Naive thymus-derived CD4-positive, alpha-beta T cell (primary cell): Measurements from ENCODE around the gene TLE1. TPM values are rescaled to one million over a fixed set of nuclear protein-coding genes. Genes with fewer than 3 reads are reported as not detected.
"Not testable (repeated sequence)": the region's sequence is repeated elsewhere in the genome, so short reads cannot be mapped to it uniquely, and the experiment has no call there.

Experiments
- ATAC-seq: fragments of 150-1000 bp; cut with Tn5 transposase; 2 replicates; pipeline ENCODE4 v1.10.0; 2021; ENCODE audit warnings: mild to moderate bottlenecking, moderate library complexity
- CTCF ChIA-PET: fragments of 350-600 bp; sonication (Branson Sonifier 250); formaldehyde crosslinking; loops from one replicate; lab custom pipeline; 2021; ENCODE audit warnings: antibody characterized with exemption; lab: Charles Lee
- POLR2A ChIA-PET: fragments of 350-600 bp; sonication (Branson Sonifier 250); formaldehyde crosslinking; loops from one replicate; lab custom pipeline; 2021; ENCODE audit warnings: antibody characterized with exemption, inconsistent platforms; lab: Charles Lee
- DNase-seq, 9 donors: peaks; one replicate each; pipeline versions ENCODE4 v3.0.0 to v3.0.0-alpha.2; 2020 to 2022; ENCODE audit warnings: mixed read lengths in 1 of 9
- H3K27ac ChIP-seq: one replicate; pipeline ENCODE4 v1.7.0; 2013; ENCODE audit warnings: mild to moderate bottlenecking, low read depth, low read length, moderate library complexity
- H3K27me3 ChIP-seq, 2 donors: one replicate each; pipeline ENCODE4 v1.7.0; 2013; ENCODE audit warnings: low read length in 2 of 2, mild to moderate bottlenecking in 2 of 2, moderate library complexity in 2 of 2; ENCODE audit not compliant: control insufficient read depth in 2 of 2, insufficient read depth in 2 of 2
- H3K36me3 ChIP-seq, 3 experiments: 1 replicate in 2 of 3; 2 replicates in 1 of 3; pipeline ENCODE4 v1.7.0; 2013; ENCODE audit warnings: low read length in 3 of 3, mild to moderate bottlenecking in 3 of 3, moderate library complexity in 1 of 3; ENCODE audit not compliant: insufficient read depth in 3 of 3, control insufficient read depth in 2 of 3
- H3K4me1 ChIP-seq, 2 donors: one replicate each; pipeline ENCODE4 v1.7.0; 2013; ENCODE audit warnings: low read length in 2 of 2, mild to moderate bottlenecking in 2 of 2, moderate library complexity in 1 of 2; ENCODE audit not compliant: control insufficient read depth in 2 of 2, insufficient read depth in 2 of 2
- H3K4me3 ChIP-seq: 2 replicates; pipeline ENCODE4 v1.7.0; 2013; ENCODE audit warnings: mild to moderate bottlenecking, low read length
- H3K9me3 ChIP-seq, 3 experiments: 1 replicate in 2 of 3; 2 replicates in 1 of 3; pipeline ENCODE4 v1.7.0; 2013; ENCODE audit warnings: low read length in 3 of 3; ENCODE audit not compliant: control insufficient read depth in 2 of 3
- H3K27ac Mint-ChIP-seq, 9 donors: one replicate each; pipeline ENCODE4 v1.8.0; 2020 to 2022; ENCODE audit warnings: mixed read lengths in 9 of 9, mild to moderate bottlenecking in 8 of 9, moderate library complexity in 5 of 9, inconsistent platforms in 2 of 9
- H3K27me3 Mint-ChIP-seq, 5 donors: one replicate each; pipeline ENCODE4 v1.8.0; 2021 to 2022; ENCODE audit warnings: mixed read lengths in 5 of 5, mild to moderate bottlenecking in 1 of 5
- H3K36me3 Mint-ChIP-seq, 5 donors: one replicate each; pipeline ENCODE4 v1.8.0; 2020 to 2022; ENCODE audit warnings: mixed read lengths in 5 of 5, mild to moderate bottlenecking in 3 of 5, inconsistent platforms in 1 of 5
- H3K4me1 Mint-ChIP-seq, 7 donors: one replicate each; pipeline ENCODE4 v1.8.0; 2020 to 2022; ENCODE audit warnings: mixed read lengths in 7 of 7, mild to moderate bottlenecking in 3 of 7, inconsistent platforms in 1 of 7
- H3K4me3 Mint-ChIP-seq, 10 donors: one replicate each; pipeline ENCODE4 v1.8.0; 2020 to 2022; ENCODE audit warnings: mild to moderate bottlenecking in 10 of 10, mixed read lengths in 10 of 10, moderate library complexity in 6 of 10, inconsistent platforms in 2 of 10
- H3K9me3 Mint-ChIP-seq, 11 donors: one replicate each; pipeline ENCODE4 v1.8.0; 2020 to 2022; ENCODE audit warnings: mixed read lengths in 11 of 11, mild to moderate bottlenecking in 4 of 11, inconsistent platforms in 1 of 11, moderate library complexity in 1 of 11
- intact Hi-C, 2 donors: fragments of 100-400 bp; cut with micrococcal nuclease; formaldehyde crosslinking; loops; one replicate each; pipeline ENCODE4 v1.15.1; 2023
- polyA plus RNA-seq, 2 donors: library from polyadenylated mRNA; unstranded; fragments of 300-500 nt; fragmentation: Illumina TruSeq; gene quantifications; one replicate each; pipeline ENCODE4 v1.2.3, GENCODE V29; 2021
- total RNA-seq, 6 experiments: library from RNA in 5 of 6; stranded (reverse) in 5 of 6; gene quantifications; 1 replicate in 5 of 6; 2 replicates in 1 of 6; pipeline ENCODE4 v1.2.3 and lab custom pipeline; 2021 to 2026

The TLE1 gene
- total and polyA plus RNA-seq, 7 experiments from 2014 or later, result 0.46 to 7.1 (median 2.0) TPM; not detected in 1

DNA sequence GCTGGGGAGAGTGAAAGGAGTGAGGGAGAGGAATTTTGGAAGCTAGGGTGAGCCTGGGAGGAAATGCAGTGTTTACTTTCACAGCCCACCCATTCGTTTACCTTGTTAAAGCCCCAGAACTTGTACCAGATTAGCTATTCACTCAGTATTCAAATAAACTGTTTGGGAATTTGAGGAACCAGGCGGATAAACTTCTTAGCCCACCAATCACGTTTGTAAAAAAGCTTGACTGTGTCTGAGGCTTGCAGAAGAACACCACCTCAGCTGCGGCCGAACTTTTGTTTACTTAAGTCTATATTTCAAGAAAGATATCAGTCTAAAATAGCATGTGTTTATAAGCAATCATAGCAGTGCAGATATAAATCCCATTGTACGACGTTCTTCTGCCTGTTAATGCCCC lies 5.2 kb upstream of the TLE1 start:
- no peaks in the 10 kb centered on the region for H3K4me1 ChIP-seq
- intact Hi-C loops, result no loop called here
- no peak overlapping the region for H3K4me3 Mint-ChIP-seq
- H3K36me3 ChIP-seq, result no peaks in the 10 kb centered on the region
- H3K9me3 Mint-ChIP-seq, result peaks cover 0 to 4% (median 0%) of the 10 kb centered on the region in 11 donors
- no peak for DNase-seq
- no peak overlapping the region for H3K27ac Mint-ChIP-seq
- no peak overlapping the region for H3K4me3 ChIP-seq
- H3K36me3 Mint-ChIP-seq, result no peaks in the 10 kb centered on the region
- ATAC-seq, result no peak
- no peak overlapping the region for H3K27ac ChIP-seq
- peaks cover 0 to 9% (median 9%) of the 10 kb centered on the region in 7 donors for H3K4me1 Mint-ChIP-seq
- H3K9me3 ChIP-seq, result no peaks in the 10 kb centered on the region
- no peaks in the 10 kb centered on the region for H3K27me3 ChIP-seq
- ChIA-PET CTCF (no interaction called here), POLR2A (no interaction called here)
- H3K27me3 Mint-ChIP-seq, result peaks cover 0 to 30% (median 19%) of the 10 kb centered on the region in 5 donors

- DNase-seq (no peak), ATAC-seq (no peak)
- Histone ChIP-seq H3K9me3 (no peaks in the 10 kb centered on the region), H3K27ac (no peak overlapping the region), H3K4me3 (no peak overlapping the region), H3K27me3 (no peaks in the 10 kb centered on the region), H3K36me3 (no peaks in the 10 kb centered on the region), H3K4me1 (no peaks in the 10 kb centered on the region)
- peaks cover 4 to 32% (median 21%) of the 10 kb centered on the region in 5 donors for H3K27me3 Mint-ChIP-seq
- intact Hi-C loops, result no loop called here
- H3K4me3 Mint-ChIP-seq, result no peak overlapping the region
- H3K9me3 Mint-ChIP-seq, result peaks cover 0 to 4% (median 0%) of the 10 kb centered on the region in 11 donors
- H3K36me3 Mint-ChIP-seq, result no peaks in the 10 kb centered on the region
- peaks cover 0 to 13% (median 9%) of the 10 kb centered on the region in 7 donors for H3K4me1 Mint-ChIP-seq
- no peak overlapping the region for H3K27ac Mint-ChIP-seq
- CTCF ChIA-PET, result no interaction called here
- POLR2A ChIA-PET, result no interaction called here
Observed at GRCh38 chr9:81693671-81694378, 4.5 kb upstream of the TLE1 start.

DNA sequence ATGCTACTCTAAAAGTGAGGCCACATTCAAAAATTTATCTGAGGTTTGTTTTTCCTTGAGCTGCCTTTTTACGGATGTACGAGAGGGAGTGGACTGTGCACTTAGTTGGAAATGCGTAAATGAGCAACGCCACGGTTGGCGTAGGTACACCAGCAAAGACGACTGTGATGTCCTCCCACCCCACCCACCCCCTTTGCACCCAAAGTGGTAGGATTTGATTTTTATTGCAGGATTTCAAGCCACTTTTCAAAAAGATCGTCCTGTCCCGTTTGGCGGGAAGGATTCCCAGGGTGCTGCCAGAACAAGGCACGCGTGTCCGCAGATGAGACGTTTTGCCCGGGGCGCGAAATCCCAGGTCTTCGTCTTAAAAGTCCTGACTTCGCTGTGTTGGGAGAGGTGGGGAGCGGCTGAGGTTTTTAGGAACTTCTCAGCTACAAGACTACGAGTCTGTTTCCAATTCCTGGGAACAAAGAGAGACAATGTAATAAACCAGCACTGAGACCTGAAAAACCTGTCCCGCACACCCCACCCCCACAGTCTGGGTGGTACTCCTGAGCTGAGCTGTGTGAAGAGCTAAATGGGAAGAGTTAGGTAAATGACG lies 1.0 kb upstream of the TLE1 start:
- DNase-seq (peak in 3 of 9 donors; percentile 4 to 58 (median 8)), ATAC-seq (no peak)
- Mint-ChIP-seq H3K27me3 (peaks cover 0 to 32% (median 21%) of the 10 kb centered on the region in 5 donors), H3K27ac (peak overlapping the region in 6 of 9 donors; percentile 72 to 97 (median 87)), H3K36me3 (no peaks in the 10 kb centered on the region), H3K9me3 (peaks cover 0 to 4% (median 0%) of the 10 kb centered on the region in 11 donors), H3K4me3 (peak overlapping the region; percentile 88 to 96 (median 94)), H3K4me1 (peaks cover 0 to 27% (median 10%) of the 10 kb centered on the region in 7 donors)
- Histone ChIP-seq H3K4me3 (peak overlapping the region; percentile 71), H3K27me3 (no peaks in the 10 kb centered on the region), H3K36me3 (no peaks in the 10 kb centered on the region), H3K27ac (peak overlapping the region; percentile 40), H3K9me3 (no peaks in the 10 kb centered on the region), H3K4me1 (no peaks in the 10 kb centered on the region)
- CTCF ChIA-PET, result interaction anchor here (0.8 kb wide), 1 partner anchor 88 kb away, joined by 3 read pairs; no protein-coding TSS in a partner anchor
- POLR2A ChIA-PET, result no interaction called here
- intact Hi-C loops, result no loop called here

DNA sequence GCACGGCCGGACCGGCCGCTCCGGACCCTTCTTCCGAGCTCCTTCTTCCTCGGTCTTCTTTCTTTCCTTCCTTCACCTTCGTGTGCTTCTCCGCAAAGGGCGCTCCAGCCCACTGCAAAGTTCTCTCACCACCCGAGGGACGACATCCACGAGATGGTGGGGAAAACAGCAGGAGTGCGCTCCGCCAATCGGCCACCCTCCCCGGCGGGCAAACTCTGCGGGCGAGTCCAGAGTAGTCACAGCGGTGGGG lies 329 bp downstream of the TLE1 start:
- POLR2A ChIA-PET, intact Hi-C loops, H3K9me3 Mint-ChIP-seq, H3K36me3 ChIP-seq, ATAC-seq, H3K27me3 ChIP-seq, H3K9me3 ChIP-seq, CTCF ChIA-PET, H3K4me1 ChIP-seq, H3K36me3 Mint-ChIP-seq, H3K27ac ChIP-seq: not testable (repeated sequence)
- Mint-ChIP-seq H3K27me3 (peaks cover 0 to 32% (median 15%) of the 10 kb centered on the region in 5 donors), H3K27ac (peak overlapping the region in 5 of 9 donors; percentile 41 to 77 (median 66)), H3K4me3 (peak overlapping the region; percentile 55 to 96 (median 91)), H3K4me1 (peaks cover 0 to 27% (median 10%) of the 10 kb centered on the region in 7 donors)
- peak in 1 of 9 donors; percentile 11 for DNase-seq
- peak overlapping the region; percentile 41 for H3K4me3 ChIP-seq

DNA sequence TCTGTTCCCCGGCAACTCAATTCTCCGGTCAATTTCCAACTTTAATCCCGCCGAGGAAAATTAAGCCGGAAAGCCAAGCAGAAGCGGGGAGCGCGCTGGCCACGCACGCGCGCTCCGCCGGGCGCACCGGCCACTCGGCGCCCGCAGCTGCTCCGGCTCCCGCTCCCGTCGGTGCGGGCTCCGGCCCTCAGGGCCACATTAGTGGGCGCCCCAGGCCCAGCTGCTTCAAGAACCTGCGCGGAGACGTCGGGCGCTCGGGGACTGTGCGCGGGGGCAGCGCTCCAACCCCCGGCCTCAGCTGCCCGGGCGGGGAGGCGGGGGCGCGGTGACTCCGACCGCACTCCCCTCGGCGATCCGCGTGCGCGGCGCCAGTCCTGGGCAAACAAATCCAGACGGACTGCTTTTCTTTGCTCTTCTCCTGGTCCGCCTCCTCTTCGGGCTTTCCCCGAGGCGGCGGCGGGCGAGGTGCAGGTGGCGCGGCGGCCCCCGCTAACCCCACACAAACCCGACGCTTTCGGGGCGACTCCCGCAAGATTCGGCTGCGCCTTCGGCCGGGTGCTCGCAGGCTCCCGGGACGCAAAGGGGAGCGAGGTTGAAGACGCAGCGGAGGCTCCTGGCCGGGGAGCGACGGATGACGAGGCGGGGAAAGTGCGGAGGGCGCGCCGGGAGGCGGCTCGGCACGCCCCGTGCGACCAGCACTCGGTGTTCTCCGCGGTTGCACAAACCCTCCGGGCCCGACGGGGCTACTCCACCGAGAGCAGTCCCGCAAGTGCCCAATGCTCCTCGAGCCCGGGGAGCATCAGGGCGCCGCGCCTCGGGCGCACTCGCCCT lies 870 bp downstream of the TLE1 start:
- DNase-seq, result peak in 7 of 9 donors; percentile 5 to 40 (median 31)
- H3K27ac Mint-ChIP-seq, result peak overlapping the region in 2 of 9 donors; percentile 41 to 72
- POLR2A ChIA-PET, result not testable (repeated sequence)

DNA sequence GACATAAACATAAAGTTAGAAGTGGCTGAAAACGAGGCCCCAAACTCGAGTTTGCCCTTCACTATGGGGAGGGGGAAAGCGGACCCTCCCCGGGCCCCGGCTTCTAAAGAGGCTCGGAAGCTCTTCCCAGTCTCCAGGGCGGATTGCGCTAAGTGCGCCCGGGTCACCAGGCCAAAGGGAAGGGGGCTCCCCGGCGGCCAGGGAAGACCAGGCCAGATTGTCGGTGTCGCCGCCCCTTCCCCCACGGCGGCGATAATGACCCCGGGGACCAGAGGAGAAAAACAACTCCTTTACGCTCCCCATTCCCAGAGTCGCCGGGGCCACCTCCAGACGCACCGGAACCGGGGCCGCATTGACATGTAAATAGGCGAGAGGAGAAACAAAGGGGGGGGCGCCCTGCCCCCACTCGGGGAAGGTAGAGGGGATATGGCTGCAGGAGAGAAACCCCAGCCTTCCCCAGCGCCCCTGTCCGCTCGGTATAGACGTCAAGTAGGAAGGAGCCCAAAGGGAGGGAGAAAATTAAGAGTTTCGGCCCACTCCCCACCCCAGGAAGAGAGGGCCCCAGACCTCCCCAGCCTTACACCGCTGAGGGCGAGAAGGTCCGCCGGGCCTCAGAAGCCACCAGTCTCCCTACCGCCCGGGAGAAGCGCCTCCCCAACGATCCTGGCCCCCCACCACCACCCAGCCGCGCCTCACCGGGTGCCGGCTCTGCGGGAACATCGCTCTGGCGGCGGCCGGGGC lies 1.7 kb downstream of the TLE1 start:
- Histone ChIP-seq H3K27me3 (no peaks in the 10 kb centered on the region), H3K4me1 (no peaks in the 10 kb centered on the region), H3K27ac (no peak overlapping the region), H3K4me3 (no peak overlapping the region), H3K9me3 (no peaks in the 10 kb centered on the region), H3K36me3 (no peaks in the 10 kb centered on the region)
- Mint-ChIP-seq H3K27me3 (peaks cover 4 to 27% (median 10%) of the 10 kb centered on the region in 5 donors), H3K36me3 (no peaks in the 10 kb centered on the region), H3K4me1 (peaks cover 2 to 27% (median 12%) of the 10 kb centered on the region in 7 donors), H3K9me3 (peaks cover 0 to 4% (median 0%) of the 10 kb centered on the region in 11 donors), H3K4me3 (peak overlapping the region in 3 of 10 donors; percentile 72 to 84 (median 77)), H3K27ac (peak overlapping the region in 4 of 9 donors; percentile 29 to 79 (median 60))
- ATAC-seq (no peak), DNase-seq (peak in 4 of 9 donors; percentile 9 to 19 (median 14))
- ChIA-PET POLR2A (no interaction called here), CTCF (no interaction called here)
- intact Hi-C loops, result loop anchor here in 1 of 2 donors (2.0 kb wide), 1 partner anchor 1513 kb away; no protein-coding TSS in a partner anchor

More for the DNA sequence above, 870 bp downstream of the TLE1 start:
- H3K27me3 Mint-ChIP-seq, result peaks cover 0 to 27% (median 10%) of the 10 kb centered on the region in 5 donors
- CTCF ChIA-PET, H3K36me3 Mint-ChIP-seq, H3K27ac ChIP-seq, H3K9me3 Mint-ChIP-seq, H3K36me3 ChIP-seq, H3K27me3 ChIP-seq, H3K4me1 ChIP-seq, intact Hi-C loops, H3K9me3 ChIP-seq: not testable (repeated sequence)
- H3K4me3 ChIP-seq, result peak overlapping the region; percentile 41
- peaks cover 0 to 27% (median 10%) of the 10 kb centered on the region in 7 donors for H3K4me1 Mint-ChIP-seq
- H3K4me3 Mint-ChIP-seq, result peak overlapping the region in 9 of 10 donors; percentile 55 to 96 (median 91)
- ATAC-seq, result peak; percentile 26
